Kidney glomerular epithelial cell (primary cell): ENCODE data around the gene ESRRA.
"Not testable (repeated sequence)": the region's sequence is repeated elsewhere in the genome, so short reads cannot be mapped to it uniquely, and the experiment has no call there.

ENCODE experiments used
- DNase-seq: peaks from one replicate; lab custom pipeline; 2025; lab: John Stamatoyannopoulos, UW

ESRRA gene

GRCh38 chr11:64314146-64314804 lies 9.0 kb downstream of the ESRRA start:
- DNase-seq, result no peak

- DNase-seq, result no peak
Measured at GRCh38 chr11:64314805-64315561, 9.7 kb downstream of the ESRRA start.

- DNase-seq, result not testable (repeated sequence)
Measured at GRCh38 chr11:64315667-64316526, 10.6 kb downstream of the ESRRA start.

- DNase-seq, result no peak
Measured at GRCh38 chr11:64316672-64317324, 11.5 kb downstream of the ESRRA start.

GRCh38 chr11:64317325-64317960 lies 12.1 kb downstream of the ESRRA start, which contains the start of gene TRMT112:
Gene TRMT112, minus strand, starts transcription at chr11:64317559. Its CDS starts 33 bp downstream, at chr11:64317526.
- DNase-seq, result peak; percentile 99

GRCh38 chr11:64317961-64318765 lies 12.8 kb downstream of the ESRRA start, which contains the start of gene PRDX5:
Gene PRDX5, plus strand, starts transcription at chr11:64318121. Its CDS starts 95 bp downstream, at chr11:64318216.
- DNase-seq, result peak; percentile 91

GRCh38 chr11:64318766-64319761 lies 13.7 kb downstream of the ESRRA start:
- no peak for DNase-seq

GRCh38 chr11:64320556-64320955 lies 15.2 kb downstream of the ESRRA start:
- DNase-seq, result no peak

- DNase-seq, result no peak
Measured at GRCh38 chr11:64321026-64321425, 15.7 kb downstream of the ESRRA start.

- no peak for DNase-seq
Measured at GRCh38 chr11:64321533-64321932, 16.2 kb downstream of the ESRRA start.

- DNase-seq, result no peak
Measured at GRCh38 chr11:64322925-64323260, 17.6 kb downstream of the ESRRA start.

GRCh38 chr11:64323373-64323772 lies 18.0 kb downstream of the ESRRA start:
- DNase-seq, result no peak

GRCh38 chr11:64323984-64324383 lies 18.7 kb downstream of the ESRRA start:
- not testable (repeated sequence) for DNase-seq

- DNase-seq, result no peak
Measured at GRCh38 chr11:64324692-64325469, 19.6 kb downstream of the ESRRA start.

GRCh38 chr11:64327375-64327774 lies 22.1 kb downstream of the ESRRA start:
- DNase-seq, result no peak

- no peak for DNase-seq
Measured at GRCh38 chr11:64327993-64328392, 22.7 kb downstream of the ESRRA start.

GRCh38 chr11:64330888-64331287 lies 25.6 kb downstream of the ESRRA start:
- DNase-seq, result no peak

GRCh38 chr11:64331569-64332371 lies 26.4 kb downstream of the ESRRA start:
- DNase-seq, result peak; percentile 85
